Uterus (tissue), 2 donors: Measurements from ENCODE around the gene CAMKV.

Experiments
- CTCF ChIP-seq, 4 experiments: fragments of 200-600 bp in 2 of 4; fragments of 450-650 bp in 2 of 4; sonication (generic) in 2 of 4; IDR thresholded peaks; one replicate each; pipeline ENCODE4 v1.5.1; 2016 to 2019; ENCODE audit warnings: antibody characterized with exemption in 4 of 4, mild to moderate bottlenecking in 2 of 4, moderate library complexity in 1 of 4
- POLR2A ChIP-seq, 2 donors: fragments of 450-650 bp; IDR thresholded peaks; one replicate each; pipeline ENCODE4 v1.6.1; 2016; ENCODE audit warnings: antibody characterized with exemption in 2 of 2, mild to moderate bottlenecking in 1 of 2, moderate library complexity in 1 of 2

GRCh38 chr3:49896345-49896744 is 26.6 kb upstream of the CAMKV start:
- TF ChIP-seq CTCF (IDR thresholded peaks at IDR 0.05) (no peak), POLR2A (IDR thresholded peaks at IDR 0.05) (no peak)
